Measurements from ENCODE around the gene ASMTL.
A peak's percentile ranks its signal among the peaks of the same experiment; 100 is the strongest.

Gene ASMTL

GRCh38 chrX:1403228-1403627, 49.5 kb downstream of the ASMTL start:
- no peak for DNase-seq

DNA sequence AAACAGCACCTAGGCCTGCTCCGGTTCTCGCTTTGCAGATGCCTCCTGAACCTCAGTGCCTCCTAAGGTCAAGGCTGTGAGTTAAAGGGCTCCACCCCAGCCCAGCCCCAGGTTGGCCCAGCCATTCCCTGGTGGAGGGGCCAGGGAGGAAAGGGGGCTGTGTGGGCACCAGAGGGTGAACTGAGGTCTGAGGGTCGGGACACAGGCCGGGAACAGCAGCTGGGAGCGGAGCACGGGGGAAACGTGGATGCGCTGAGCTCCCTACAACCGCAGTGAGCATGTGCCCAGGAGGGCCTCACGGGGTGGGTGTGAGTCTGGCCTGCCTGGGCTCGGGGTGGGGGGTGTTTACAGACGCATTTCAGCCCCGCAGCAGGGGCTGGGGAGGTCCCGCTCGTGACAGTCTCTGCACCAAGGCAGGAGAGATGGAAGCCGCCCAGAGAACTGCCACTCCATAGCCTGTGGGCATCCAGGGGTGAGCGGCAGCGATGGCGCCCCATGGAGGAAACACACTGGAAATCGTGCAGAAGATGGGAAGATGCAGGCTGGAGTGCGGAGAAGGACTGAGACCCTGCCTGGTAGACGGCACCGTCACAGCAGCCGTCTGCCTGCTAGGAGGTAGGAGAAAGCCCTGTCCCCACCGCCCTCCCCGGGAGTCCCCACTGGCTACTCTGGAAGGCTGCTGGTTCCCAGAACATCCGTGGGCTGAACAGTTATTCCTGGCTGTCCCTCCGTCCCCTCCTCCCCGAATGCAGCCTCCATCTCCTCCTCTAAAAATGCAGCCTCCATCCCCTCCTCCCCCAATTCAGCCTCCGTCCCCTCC, 50.9 kb downstream of the ASMTL start:
- no peak for DNase-seq

GRCh38 chrX:1400742-1401471, 51.8 kb downstream of the ASMTL start:
- DNase-seq: no peak

- no peak for DNase-seq
These were observed 52.7 kb downstream of the ASMTL start for GRCh38 chrX:1400049-1400448.

DNA sequence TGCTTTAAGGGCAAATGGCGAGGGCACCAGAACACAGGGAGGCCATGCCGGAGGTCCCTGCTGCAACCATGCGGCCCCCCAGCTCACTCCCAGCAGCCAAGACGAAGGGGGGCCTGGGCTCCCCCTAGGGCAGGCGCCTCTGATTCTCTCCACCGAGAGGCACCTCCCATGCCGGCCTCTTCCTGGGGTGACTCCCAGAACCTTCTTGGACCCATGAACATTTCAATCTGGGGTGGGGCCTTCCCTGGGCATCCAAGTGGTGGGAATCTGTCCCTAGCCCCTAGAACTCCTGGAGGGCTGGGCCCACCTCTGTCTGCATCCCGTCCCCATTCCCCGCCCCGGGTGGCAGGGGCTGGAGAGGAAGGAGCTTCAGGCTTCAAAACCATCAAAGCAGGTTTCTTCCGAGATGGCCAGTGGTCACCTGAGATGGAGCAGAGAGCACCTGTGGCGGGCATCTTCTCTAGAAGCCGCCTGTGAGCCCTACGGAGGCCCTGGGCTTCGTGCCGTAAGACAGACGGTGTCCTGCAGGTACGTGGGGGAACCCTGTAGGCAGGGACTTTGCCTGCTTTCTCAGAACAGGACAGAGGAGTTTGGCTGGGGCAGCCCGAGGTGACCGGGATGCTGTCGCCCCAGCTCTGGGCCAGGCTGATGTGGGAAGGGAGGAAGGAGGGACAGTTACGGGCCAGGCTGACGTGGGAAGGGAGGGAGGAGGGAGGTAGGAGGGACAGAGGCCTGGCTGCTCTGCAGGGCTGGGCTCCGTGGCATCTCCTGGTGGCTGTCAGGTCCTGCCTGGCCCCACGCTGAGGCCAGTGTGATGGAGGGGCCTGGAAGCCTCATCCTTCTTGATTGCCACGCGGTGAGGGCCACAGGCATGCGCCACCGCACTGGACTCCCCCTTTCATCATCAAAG, 54.0 kb downstream of the ASMTL start:
- no peak for DNase-seq

DNA sequence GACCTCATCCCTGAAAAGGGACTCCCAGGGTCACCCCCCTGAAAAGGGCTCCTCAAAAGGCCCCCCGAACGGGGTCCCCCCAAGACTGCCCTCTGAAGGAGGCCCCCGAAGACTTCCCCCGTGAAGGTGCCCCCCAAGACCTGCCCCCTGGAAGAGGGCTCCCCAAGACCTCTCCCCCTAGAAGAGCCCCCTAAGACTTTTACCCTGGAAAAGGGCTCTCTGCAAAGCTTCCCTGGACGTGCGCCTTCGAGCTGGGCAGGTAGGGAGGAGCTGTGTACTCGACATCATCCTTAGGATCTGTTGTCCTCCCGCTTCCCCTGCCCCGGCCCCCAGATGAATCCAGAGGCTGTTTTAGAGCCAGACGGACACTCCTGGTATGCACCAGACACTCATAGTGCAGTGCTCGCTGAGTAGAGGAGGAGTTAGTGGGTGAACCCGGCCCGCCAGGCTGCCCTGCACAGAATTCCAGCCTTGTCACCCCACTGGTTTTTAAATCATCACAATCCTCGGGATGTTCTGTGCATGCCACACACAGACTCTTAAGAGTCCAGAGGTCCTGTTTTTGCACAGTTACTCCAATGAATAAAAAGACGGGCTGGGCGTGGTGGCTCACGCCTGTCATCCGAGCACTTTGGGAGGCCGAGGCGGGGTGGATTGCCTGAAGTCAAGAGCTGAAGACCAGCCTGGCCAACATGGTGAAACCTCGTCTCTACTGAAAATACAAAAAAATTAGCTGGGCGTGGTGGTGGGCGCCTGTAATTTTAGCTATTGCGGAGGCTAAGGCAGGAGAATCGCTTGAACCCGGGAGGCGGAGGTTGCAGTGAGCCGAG, 55.1 kb downstream of the ASMTL start:
- no peak for DNase-seq

DNA sequence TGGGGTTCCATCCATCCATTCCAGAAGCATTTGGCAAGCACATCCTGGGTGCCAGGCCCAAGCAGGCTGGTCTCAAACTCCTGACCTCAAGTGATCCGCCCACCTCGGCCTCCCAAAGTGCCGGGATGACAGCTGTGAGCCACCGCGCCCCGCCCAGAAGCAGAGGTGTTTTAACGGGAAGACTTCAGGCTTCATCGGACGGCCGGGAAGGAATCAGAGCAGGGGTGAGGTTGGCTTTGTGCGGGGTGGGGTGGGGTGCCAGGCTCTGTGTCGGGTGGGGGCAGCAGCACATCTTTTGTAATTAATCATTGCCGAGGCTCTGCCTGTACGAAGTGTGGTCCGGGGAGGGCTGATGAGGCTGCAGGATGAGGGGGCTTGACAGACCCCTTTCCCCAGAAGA, 55.7 kb downstream of the ASMTL start:
- no peak for DNase-seq

DNA sequence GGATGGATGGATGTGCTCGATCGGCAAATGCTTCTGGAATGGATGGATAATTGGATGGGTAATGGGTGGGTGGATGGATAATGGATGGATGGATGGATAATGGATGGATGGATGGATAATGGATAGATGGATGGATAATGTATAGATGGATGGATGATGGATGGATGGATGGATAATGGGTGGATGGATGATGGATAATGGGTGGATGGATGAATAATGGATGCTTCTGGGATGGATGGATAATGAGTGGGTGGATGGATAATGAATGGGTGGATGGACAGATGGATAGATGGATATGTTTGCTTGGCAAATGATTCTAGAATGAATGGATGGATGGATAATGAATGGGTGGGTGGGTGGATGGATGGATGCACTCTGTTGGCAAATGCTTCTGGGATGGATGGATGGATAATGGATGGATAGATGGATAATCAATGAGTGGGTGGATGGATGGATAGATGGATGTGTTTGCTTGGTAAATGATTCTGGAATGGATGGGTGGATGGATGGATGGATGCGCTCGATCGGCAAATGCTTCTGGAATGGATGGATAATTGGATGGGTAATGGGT, 57.0 kb downstream of the ASMTL start:
- DNase-seq: no peak

- no peak for DNase-seq
These were observed 57.8 kb downstream of the ASMTL start for GRCh38 chrX:1394731-1395501.

DNA sequence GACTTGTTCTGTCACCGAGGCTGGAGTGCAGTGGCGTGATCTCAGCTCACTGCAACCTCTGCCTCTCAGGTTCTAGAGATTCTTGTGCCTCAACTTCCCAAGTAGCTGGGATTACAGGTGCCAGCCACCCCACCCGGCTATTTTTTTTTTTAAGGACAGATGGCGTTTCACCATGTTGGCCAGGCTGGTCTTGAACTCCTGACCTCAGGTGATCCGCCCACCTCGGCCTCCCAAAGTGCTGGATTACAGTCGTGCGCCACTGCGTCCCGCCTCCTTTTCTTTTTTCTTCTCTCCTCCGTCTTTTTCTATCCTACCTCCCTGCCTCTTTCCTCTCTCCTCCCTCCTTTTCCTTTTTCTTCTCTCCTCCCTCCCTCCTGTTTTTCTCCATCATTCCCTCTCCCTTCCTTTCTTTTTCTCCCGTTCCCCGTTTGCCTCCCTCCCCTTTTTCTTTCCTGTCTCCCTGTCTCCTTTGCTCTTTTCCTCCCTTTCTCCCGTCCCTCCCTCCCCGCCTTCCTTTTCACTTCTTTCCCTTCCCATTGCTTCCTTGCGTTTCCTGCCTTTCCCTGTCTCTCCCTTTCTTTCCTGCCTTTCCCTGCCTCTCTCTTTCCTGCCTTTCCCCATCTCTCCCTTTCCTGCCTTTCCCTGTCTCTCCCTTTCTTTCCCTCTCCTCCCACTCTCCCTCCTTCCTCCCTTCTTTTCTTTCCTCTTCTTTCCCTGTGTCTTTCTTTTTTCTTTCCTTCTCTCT, 58.7 kb downstream of the ASMTL start:
- no peak for DNase-seq

DNA sequence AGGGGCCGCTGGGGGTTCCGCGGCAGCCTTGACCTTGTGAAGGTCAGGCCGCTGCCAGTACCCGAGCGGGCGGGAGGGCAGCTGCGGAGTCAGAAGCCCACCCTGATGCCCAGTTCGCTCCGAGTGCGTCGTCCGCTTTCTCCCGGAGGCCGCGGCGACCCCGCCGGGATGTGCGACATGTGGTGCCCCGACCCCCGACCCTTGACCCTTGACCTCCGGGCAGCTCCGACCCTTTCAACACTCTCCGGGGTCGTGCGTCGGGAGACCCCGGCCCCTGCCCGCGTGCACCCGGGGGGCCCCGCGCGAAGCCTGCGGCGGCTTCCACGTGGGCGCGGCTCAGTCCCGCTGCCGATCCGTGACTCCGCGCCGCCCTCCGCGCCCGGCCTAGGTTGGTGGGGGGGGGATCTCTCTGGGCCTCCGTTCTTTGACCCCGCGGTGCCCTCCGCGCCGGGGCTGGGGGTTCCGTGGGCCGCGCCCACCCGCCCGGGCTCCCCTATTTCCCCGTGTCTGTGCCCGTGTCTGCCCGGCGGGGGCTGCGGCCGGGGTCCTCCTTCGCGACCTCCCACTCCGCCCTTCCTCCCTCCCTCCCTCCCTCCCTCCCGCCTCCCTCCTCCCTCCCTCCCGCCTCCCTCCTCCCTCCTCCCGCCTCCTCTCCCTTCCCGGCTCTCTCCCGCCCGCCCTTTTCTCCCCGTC, 60.2 kb downstream of the ASMTL start:
- DNase-seq: peak; percentile 65 to 85 (median 74)

- DNase-seq: peak; percentile 99 to 100 (median 100)
These were observed 60.9 kb downstream of the ASMTL start, which contains the start of gene SLC25A6 for GRCh38 chrX:1391707-1392375. TSS of gene SLC25A6 (minus strand) at chrX:1392113. CDS start at chrX:1392009, 104 bp downstream.

DNA sequence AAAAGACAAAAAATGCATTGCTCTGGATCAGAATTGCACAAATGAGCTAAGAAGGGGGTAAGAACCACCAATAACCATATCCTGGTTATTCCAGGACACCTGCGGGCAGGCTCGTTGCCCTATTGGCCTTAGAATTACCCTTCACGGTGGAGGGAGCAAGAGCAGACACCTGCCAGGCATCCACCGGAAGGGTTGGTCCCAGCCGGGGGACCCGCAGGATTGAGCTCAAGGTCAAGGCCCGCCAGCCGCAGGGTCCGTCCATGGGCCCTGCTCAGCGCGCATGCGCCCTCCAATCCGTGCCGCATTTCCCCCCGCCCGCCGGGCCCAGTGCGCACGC, 61.4 kb downstream of the ASMTL start:
- DNase-seq: no peak

GRCh38 chrX:1390621-1391369, 61.9 kb downstream of the ASMTL start:
- no peak for DNase-seq

- no peak for DNase-seq
These were observed 62.8 kb downstream of the ASMTL start for GRCh38 chrX:1389993-1390285.

DNA sequence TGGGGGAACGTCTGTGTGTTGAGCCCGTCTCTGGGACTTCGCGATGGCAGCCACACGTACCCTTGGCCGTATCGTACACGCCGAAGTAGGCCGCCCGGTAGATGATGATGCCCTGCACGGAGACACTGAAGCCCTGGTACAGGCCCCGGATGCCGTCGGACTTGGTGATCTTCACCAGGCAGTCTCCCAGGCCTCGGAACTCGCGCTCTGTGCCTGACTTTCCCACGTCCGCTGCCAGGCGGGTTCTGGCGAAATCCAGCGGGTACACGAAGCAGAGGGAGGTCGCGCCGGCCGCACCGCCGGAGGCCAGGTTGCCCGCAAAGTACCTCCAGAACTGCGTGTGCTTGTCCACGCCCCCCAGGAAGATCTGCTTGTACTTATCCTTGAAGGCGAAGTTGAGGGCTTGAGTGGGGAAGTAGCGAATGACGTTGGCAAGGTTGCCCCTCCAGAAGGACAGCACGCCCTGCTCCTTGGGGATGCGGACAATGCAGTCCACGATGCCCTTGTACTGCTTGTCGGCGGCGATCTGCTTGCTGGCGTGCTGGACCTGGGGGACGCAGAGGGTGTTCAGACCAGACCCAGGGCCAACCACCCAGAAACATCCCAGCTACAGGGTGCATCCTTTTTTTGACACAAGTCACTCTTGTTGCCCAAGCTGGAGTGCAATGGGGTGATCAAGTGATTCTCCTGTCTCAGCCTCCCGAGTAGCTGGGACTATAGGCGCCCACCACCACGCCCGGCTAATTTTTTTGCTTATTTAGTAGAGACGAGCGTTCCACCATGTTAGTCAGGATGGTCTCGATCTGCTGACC, 63.3 kb downstream of the ASMTL start:
- no peak for DNase-seq

- DNase-seq: no peak
These were observed 64.1 kb downstream of the ASMTL start for GRCh38 chrX:1388651-1389050.
